Neural crest cell (in vitro differentiated cells): Measurements from ENCODE around the gene SOX12. TPM values are rescaled to one million over a fixed set of nuclear protein-coding genes. Genes with fewer than 3 reads are reported as not detected.

Experiments
- DNase-seq: peaks from one replicate; pipeline ENCODE4 v3.0.0; 2021; ENCODE audit warnings: low read depth, mixed read lengths, low spot score
- H3K27ac Mint-ChIP-seq: one replicate; pipeline ENCODE4 v1.8.0; 2021; ENCODE audit warnings: mild to moderate bottlenecking, mixed read lengths; ENCODE audit not compliant: unreplicated experiment
- H3K27me3 Mint-ChIP-seq: 2 replicates; pipeline ENCODE4 v1.8.0; 2021; ENCODE audit warnings: low read depth, mild to moderate bottlenecking, mixed read lengths
- H3K36me3 Mint-ChIP-seq: 2 replicates; pipeline ENCODE4 v1.8.0; 2021; ENCODE audit warnings: low read depth, mild to moderate bottlenecking, mixed read lengths
- H3K4me1 Mint-ChIP-seq: 2 replicates; pipeline ENCODE4 v1.8.0; 2021; ENCODE audit warnings: mixed read lengths
- H3K4me3 Mint-ChIP-seq: one replicate; pipeline ENCODE4 v1.8.0; 2021; ENCODE audit warnings: mild to moderate bottlenecking, mixed read lengths
- H3K9me3 Mint-ChIP-seq: 2 replicates; pipeline ENCODE4 v1.8.0; 2021; ENCODE audit warnings: mixed read lengths
- total RNA-seq: library from RNA; stranded (reverse); gene quantifications from 2 replicates; pipeline ENCODE4 v1.2.1, GENCODE V29; 2021
- TF ChIP-seq, protein P1 (sequence below): fragments of 200-600 bp; sonication (generic); conservative IDR thresholded peaks from 2 replicates; pipeline ENCODE4 v1.5.0; 2021; ENCODE audit warnings: antibody characterized with exemption, mild to moderate bottlenecking

Gene SOX12
- total RNA-seq, 1 donor from 2014 or later = 88.7 TPM

DNA sequence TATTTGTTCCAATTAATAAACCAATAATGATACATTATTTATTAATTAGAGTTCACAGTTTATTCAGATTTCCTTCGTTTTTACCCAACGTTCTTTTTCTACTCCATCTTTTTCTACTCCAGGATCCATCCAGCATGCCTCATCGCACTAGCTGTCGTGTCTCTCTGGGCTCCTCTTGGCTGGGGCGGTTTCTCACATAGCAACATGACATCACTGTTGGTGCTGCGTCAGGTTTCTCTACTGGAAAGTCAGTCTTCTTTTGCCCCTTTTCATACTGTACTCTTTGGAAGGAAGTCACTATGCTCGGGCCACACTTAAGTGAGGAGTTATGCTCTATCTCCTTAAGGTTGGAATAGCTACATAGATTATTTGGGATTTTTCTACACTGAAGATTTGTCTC lies 13.7 kb upstream of the SOX12 start:
- H3K4me3 Mint-ChIP-seq = peak overlapping the region; percentile 43
- no peaks in the 10 kb centered on the region for H3K36me3 Mint-ChIP-seq
- no peaks in the 10 kb centered on the region for H3K9me3 Mint-ChIP-seq
- H3K4me1 Mint-ChIP-seq = peaks cover 40% of the 10 kb centered on the region
- no peak for DNase-seq
- TF ChIP-seq, protein P1, sequence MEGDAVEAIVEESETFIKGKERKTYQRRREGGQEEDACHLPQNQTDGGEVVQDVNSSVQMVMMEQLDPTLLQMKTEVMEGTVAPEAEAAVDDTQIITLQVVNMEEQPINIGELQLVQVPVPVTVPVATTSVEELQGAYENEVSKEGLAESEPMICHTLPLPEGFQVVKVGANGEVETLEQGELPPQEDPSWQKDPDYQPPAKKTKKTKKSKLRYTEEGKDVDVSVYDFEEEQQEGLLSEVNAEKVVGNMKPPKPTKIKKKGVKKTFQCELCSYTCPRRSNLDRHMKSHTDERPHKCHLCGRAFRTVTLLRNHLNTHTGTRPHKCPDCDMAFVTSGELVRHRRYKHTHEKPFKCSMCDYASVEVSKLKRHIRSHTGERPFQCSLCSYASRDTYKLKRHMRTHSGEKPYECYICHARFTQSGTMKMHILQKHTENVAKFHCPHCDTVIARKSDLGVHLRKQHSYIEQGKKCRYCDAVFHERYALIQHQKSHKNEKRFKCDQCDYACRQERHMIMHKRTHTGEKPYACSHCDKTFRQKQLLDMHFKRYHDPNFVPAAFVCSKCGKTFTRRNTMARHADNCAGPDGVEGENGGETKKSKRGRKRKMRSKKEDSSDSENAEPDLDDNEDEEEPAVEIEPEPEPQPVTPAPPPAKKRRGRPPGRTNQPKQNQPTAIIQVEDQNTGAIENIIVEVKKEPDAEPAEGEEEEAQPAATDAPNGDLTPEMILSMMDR = no peak
- H3K27ac Mint-ChIP-seq = no peak overlapping the region
- H3K27me3 Mint-ChIP-seq = no peaks in the 10 kb centered on the region

DNA sequence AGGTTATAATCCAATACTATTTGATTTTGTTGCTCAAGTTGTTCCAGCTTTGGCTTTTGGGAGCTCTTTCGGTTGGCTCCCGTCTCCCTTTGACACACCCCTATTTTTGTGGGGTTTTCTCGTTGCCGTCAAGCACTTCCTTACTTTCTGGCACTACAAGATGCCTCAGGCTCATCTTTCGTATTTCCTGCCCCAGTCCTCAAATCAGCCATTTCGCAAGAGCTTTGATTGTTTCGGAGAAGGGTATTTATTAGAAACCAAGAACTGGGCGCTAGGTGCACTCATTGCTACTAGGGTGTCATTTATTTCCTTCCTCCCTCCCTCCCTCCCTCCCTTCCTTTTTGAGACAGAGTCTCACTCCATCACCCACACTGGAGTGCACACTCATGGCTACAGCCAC lies 13.3 kb upstream of the SOX12 start:
- Mint-ChIP-seq H3K27me3 (no peaks in the 10 kb centered on the region), H3K4me1 (peaks cover 40% of the 10 kb centered on the region), H3K36me3 (no peaks in the 10 kb centered on the region), H3K9me3 (no peaks in the 10 kb centered on the region), H3K4me3 (no peak overlapping the region), H3K27ac (no peak overlapping the region)
- TF ChIP-seq, protein P1 = no peak
- no peak for DNase-seq

DNA sequence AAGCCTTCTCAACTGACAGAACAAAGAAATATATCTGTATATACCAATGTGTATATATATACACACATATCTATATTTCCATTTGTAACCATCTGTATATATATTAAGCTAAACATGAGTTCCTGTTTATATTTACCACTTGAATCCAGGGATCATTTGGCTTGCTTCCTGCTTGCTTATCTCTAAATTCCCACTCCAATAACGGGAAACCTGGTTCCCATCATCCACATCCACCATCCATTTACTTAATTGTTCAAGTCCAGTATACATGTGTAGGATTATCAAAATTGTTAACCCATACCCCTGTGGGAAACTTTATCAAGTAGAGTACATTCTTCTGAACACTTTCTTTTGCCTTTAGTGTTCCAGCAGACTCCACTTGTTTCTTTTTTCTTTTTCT lies 12.5 kb upstream of the SOX12 start:
- no peak for DNase-seq
- no peaks in the 10 kb centered on the region for H3K9me3 Mint-ChIP-seq
- TF ChIP-seq, protein P1 = no peak
- H3K4me3 Mint-ChIP-seq = peak overlapping the region; percentile 48
- no peaks in the 10 kb centered on the region for H3K27me3 Mint-ChIP-seq
- no peaks in the 10 kb centered on the region for H3K36me3 Mint-ChIP-seq
- no peak overlapping the region for H3K27ac Mint-ChIP-seq
- peaks cover 40% of the 10 kb centered on the region for H3K4me1 Mint-ChIP-seq

DNA sequence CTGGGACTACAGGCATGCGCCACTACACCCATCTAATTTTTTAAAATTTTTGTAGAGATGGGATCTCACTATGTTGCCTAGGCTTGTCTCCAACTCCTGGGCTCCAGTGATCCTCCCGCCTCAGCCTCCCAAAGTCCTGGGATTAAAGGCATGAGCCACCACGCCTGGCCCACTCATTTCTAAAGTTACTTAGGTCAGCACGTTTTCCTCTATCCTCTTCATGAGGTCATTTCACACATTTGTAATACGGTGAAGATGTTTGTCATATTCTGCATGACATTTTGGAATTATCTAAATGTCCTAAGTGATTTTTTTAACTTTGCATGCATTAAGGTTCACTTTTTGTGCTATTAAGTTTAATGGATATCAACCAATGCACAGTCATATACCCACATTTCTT lies 11.9 kb upstream of the SOX12 start:
- no peaks in the 10 kb centered on the region for H3K27me3 Mint-ChIP-seq

DNA sequence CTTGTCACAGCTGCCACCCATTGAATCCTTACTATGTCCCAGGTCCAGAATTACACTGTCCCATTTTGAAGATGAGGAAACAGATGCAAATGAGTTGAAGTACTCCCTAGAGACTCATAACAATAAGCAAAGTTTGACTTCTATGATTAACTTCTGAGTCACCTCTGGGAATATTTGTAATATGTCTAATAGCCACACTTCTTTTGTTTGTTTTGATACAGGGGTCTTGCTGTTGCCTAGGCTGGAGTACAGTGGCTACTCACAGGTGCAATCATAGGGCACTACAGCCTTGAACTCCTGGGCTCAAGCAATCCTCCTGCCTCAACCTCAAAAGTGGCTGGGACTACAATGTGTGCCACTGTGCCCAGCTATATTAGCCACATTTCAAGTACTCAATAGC lies 11.4 kb upstream of the SOX12 start:
- Mint-ChIP-seq H3K4me3 (no peak overlapping the region), H3K9me3 (no peaks in the 10 kb centered on the region), H3K27ac (no peak overlapping the region), H3K36me3 (no peaks in the 10 kb centered on the region), H3K27me3 (no peaks in the 10 kb centered on the region), H3K4me1 (peaks cover 29% of the 10 kb centered on the region)
- TF ChIP-seq, protein P1 = no peak
- DNase-seq = no peak

More for the DNA sequence above, 11.9 kb upstream of the SOX12 start:
- no peaks in the 10 kb centered on the region for H3K9me3 Mint-ChIP-seq
- no peaks in the 10 kb centered on the region for H3K36me3 Mint-ChIP-seq
- no peak overlapping the region for H3K27ac Mint-ChIP-seq
- TF ChIP-seq, protein P1 = no peak
- no peak for DNase-seq
- peaks cover 34% of the 10 kb centered on the region for H3K4me1 Mint-ChIP-seq
- H3K4me3 Mint-ChIP-seq = no peak overlapping the region
